IPS-11a (cell line): ENCODE data around the gene HSD17B3.
"Not testable (repeated sequence)": the region's sequence is repeated elsewhere in the genome, so short reads cannot be mapped to it uniquely, and the experiment has no call there.

Source experiments
- H3K4me3 ChIP-seq: one replicate; pipeline ENCODE4 v1.5.1; 2013; ENCODE audit warnings: low read depth, low read length, control low read depth

HSD17B3 gene

DNA sequence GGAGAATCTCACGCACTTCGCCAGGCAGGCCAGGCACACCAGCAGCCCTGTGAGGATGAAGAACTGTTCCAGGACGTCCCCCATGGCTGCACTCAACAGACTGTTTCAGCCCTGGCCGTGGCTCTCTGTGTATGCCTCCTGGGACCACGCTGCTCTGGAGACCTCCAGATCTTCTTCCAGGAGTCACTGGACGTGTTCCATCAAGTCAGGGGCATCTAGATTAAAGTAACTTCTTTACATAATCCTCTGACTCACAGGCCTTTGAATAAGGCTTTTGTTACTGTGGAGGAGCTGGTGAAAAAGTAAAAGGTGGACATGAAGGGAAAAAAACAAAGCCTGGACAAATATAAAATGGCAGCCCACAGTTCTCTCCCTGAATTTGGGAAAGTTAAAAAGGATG is at the start of gene HSD17B3:
Gene HSD17B3 (minus strand): TSS at position 156 of the 400 bp plus-strand sequence. CDS start 72 bp downstream, at position 84.
- no peak within 1 kb of the TSS for H3K4me3 ChIP-seq

- no peak overlapping the region for H3K4me3 ChIP-seq
Observed at GRCh38 chr9:96350866-96351265, 48.9 kb upstream of the HSD17B3 start.

DNA sequence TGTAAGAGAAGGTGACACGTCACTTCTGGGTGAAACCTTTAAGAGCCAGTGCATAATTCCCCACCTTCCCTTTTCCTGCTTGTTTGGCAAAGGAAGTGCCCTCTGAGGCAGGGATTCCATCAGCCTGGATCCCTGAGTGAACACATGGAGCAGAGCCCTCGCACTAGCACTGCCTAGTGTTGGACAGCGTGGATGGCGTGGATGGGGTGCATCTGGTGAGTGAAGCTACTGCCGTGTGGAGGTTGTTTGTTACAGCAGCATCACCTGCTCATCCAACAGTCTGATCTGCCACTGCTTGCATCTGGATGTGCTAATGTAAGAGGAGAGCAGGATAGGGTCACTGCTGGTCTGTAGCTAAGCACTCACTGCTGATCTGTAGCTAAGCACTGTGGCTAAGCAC is 46.3 kb upstream of the HSD17B3 start:
- no peak overlapping the region for H3K4me3 ChIP-seq

GRCh38 chr9:96345551-96345950 is 43.6 kb upstream of the HSD17B3 start:
- no peak overlapping the region for H3K4me3 ChIP-seq

DNA sequence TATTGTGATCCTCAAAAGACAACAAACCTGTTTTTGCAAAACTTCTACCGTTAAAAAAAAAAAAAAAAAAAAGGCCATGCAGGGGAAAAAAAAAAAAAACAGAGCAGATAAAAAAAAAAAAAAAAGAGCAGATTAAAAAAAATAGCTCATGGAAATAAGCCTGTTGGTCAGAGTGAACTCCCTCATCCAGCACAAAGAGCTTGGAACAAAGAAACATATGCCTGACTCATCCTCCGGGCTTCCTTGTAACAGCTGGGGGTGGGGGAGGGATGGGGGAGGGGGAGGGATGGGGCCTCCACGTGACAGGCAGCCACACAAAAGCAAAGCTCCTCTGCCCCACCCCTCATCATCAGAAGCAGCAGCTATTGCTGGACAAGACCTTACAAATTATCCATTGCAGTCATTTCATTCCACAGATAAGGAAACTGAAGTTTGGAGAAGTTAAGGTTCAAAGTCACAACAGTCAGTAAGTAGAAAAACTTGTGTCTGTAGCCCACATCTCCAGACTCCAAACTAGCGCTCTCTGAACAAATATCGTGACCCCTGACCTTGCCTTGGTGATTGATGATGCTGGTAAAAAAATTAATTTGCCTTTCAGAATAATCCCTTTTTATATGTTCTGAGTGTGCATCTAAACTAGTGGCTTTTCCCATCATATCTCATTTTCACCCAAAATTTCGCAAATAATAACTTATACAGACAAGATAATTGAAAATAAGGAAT is 42.6 kb upstream of the HSD17B3 start:
- H3K4me3 ChIP-seq, result no peak overlapping the region

DNA sequence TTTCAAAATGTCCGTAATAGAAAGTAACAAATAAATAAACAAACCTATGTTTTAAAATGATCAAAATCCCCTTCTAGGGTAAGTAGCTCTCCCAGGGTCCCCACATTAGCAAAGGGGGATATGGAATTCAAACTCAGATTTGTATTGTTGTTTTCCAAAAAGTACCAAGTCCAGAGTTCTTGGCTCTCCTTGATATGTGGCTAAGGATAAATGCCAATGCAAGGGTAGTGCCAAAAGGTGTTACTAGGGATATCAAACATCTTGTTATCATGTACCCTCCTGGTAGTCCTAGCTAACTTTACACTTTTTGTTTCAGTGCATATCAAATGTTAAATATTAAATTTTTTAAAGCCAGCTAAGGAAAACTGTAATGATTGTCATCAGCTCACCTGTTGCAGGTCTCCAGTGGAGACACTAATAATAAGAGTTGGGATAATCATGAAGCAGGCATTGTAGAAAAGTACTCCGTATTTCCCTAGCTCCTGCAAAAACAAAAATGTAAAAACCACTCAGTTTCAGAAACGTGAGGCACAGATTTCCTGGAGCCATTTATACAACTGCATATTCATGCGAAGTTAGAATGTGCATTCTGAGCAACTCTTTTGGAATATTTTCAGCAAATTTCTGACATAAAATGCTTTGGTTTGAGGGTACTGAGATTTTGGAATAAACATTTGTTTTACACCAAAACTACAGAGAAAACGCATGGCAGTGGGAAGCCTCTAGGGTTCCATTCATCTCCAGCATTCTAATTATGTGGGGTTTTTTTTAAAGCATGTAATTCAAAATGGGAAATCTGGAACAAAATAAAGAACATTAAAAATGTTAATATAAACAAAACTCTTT is 41.8 kb upstream of the HSD17B3 start:
- no peak overlapping the region for H3K4me3 ChIP-seq

GRCh38 chr9:96342571-96343245 is 40.7 kb upstream of the HSD17B3 start:
- no peak overlapping the region for H3K4me3 ChIP-seq

DNA sequence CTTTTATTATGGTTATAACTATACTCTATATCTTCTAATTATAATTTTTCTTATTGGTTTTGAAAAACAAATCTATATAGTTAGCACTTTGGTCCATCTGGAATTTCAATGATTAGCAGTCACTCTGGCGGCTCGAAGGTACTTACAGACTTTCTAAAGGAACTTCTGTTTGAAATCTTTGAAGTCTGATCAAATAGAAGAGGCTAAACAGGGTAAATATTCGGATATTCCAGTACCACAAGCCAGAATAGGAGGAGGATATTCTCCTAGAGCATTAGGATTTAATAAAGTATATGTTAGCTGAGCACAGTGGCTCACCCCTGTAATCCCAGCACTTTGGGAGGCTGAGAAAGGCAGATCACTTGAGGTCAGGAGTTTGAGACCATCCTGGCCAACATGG is 38.7 kb upstream of the HSD17B3 start:
- H3K4me3 ChIP-seq, result no peak overlapping the region

- H3K4me3 ChIP-seq, result no peak overlapping the region
Observed at GRCh38 chr9:96338299-96338698, 36.3 kb upstream of the HSD17B3 start.

- no peak overlapping the region for H3K4me3 ChIP-seq
Observed at GRCh38 chr9:96333958-96334357, 32.0 kb upstream of the HSD17B3 start.

- no peak overlapping the region for H3K4me3 ChIP-seq
Observed at GRCh38 chr9:96331236-96331947, 29.4 kb upstream of the HSD17B3 start.

GRCh38 chr9:96327694-96328352 is 25.8 kb upstream of the HSD17B3 start:
- H3K4me3 ChIP-seq, result no peak overlapping the region

GRCh38 chr9:96323169-96323568 is 21.2 kb upstream of the HSD17B3 start:
- H3K4me3 ChIP-seq, result no peak overlapping the region

DNA sequence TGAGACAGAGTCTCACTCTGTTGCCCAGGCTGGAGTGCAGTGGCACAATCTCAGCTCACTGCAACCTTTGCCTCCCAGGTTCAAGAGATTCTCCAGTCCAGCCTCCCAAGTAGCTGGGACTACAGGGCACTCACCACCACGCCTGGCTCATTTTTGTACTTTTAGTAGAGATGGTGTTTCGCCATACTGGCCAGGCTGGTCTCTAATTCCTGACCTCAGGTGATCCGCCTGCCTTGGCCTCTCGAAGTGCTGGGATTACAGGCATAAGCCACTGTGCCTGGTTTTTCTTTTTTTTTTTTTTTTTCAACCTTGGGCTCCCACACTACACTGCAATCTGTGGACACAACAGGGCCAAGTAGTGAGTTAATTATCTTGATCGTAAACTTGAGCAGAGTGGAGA is 20.8 kb upstream of the HSD17B3 start:
- H3K4me3 ChIP-seq, result not testable (repeated sequence)

DNA sequence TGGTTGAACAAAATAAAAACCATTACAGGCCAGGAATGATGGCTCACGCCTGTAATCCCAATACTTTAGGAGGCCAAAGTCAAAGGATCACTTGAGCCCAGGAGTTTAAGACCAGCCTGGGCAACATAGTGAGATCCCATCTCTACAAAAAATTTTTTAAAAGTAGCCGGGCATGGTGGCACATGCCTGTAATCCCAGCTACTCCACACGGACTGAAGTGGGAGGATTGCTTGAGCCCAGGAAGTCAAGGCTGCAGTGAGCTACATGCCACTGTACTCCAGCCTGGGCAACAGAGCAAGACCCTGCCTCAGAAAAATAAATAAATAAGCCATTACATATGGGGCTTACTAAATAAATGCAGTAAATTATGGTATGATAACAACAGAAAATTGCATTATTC is 20.2 kb upstream of the HSD17B3 start:
- H3K4me3 ChIP-seq, result not testable (repeated sequence)

- H3K4me3 ChIP-seq, result no peak overlapping the region
Observed at GRCh38 chr9:96321515-96321914, 19.5 kb upstream of the HSD17B3 start.

DNA sequence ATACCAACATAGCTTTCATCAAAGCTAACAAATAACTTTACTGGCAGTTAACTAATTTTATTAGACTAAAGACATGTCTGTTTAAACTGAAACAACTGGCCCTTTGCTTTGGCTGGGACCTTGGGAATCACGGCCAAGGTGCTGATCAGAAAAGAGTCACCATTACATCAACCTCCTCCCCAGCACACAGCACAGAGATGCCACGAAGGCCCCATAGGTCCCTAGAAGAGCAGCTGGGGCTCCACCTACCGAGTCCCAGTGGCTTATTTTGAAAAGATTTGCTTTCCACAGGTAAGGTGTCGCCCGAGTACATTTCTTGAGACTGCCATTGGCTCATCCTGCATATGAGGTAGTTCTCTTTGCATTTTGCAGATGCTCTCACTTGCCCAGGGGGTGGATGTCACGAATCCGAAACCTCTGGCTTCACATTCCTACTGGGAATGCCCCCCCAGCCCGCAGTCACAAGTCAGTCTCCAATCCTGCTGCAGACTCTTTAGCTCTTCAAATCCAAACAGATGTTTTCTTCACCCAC is 18.8 kb upstream of the HSD17B3 start:
- H3K4me3 ChIP-seq, result no peak overlapping the region

GRCh38 chr9:96318921-96319565 is 17.1 kb upstream of the HSD17B3 start:
- no peak overlapping the region for H3K4me3 ChIP-seq

GRCh38 chr9:96317335-96317980 is 15.5 kb upstream of the HSD17B3 start:
- no peak overlapping the region for H3K4me3 ChIP-seq
